GM12891 (cell line): ENCODE data around the gene RUNDC1.
A peak's percentile ranks its signal among the peaks of the same experiment; 100 is the strongest.
"Not testable (repeated sequence)": the region's sequence is repeated elsewhere in the genome, so short reads cannot be mapped to it uniquely, and the experiment has no call there.

Experiments used
- DNase-seq: peaks from one replicate; pipeline ENCODE4 v3.0.0; 2011; ENCODE audit warnings: low spot score; ENCODE audit not compliant: insufficient read length
- FAIRE-seq: peaks from 2 replicates; lab custom pipeline; 2011; peaks lifted over from hg19 to GRCh38; lab: Jason Lieb, UNC
- PAX5 ChIP-seq: IDR thresholded peaks from 2 replicates; pipeline ENCODE4 v1.6.1; 2011; ENCODE audit warnings: low read length, moderate library complexity, mild to moderate bottlenecking; ENCODE audit not compliant: insufficient read depth, severe bottlenecking
- POLR2A ChIP-seq: IDR thresholded peaks from 2 replicates; pipeline ENCODE4 v1.6.1; 2011; ENCODE audit warnings: low read depth, low read length, control low read depth
- POLR2AphosphoS5 ChIP-seq: IDR thresholded peaks from 2 replicates; pipeline ENCODE4 v1.6.1; 2011; ENCODE audit warnings: low read depth, low read length, control low read depth
- POU2F2 ChIP-seq: IDR thresholded peaks from 2 replicates; pipeline ENCODE4 v1.6.1; 2011; ENCODE audit warnings: low read depth, mild to moderate bottlenecking, control low read depth, low read length, moderate library complexity
- SPI1 ChIP-seq: IDR thresholded peaks from 2 replicates; pipeline ENCODE4 v1.6.1; 2011; ENCODE audit warnings: low read depth, low read length, control low read depth
- TAF1 ChIP-seq: IDR thresholded peaks from 2 replicates; pipeline ENCODE4 v1.6.1; 2011; ENCODE audit warnings: low read depth, low read length, control low read depth

The RUNDC1 gene

GRCh38 chr17:42971589-42971988 lies 8.8 kb upstream of the RUNDC1 start:
- no peak for FAIRE-seq
- TF ChIP-seq TAF1, result no peak
- no peak for TF ChIP-seq POLR2AphosphoS5
- TF ChIP-seq POU2F2, result no peak
- TF ChIP-seq PAX5, result no peak
- no peak for TF ChIP-seq SPI1
- TF ChIP-seq POLR2A, result no peak
- no peak for DNase-seq

- FAIRE-seq, DNase-seq: not testable (repeated sequence)
Observed at GRCh38 chr17:42973323-42973722, 7.0 kb upstream of the RUNDC1 start.

GRCh38 chr17:42975265-42975664 lies 5.1 kb upstream of the RUNDC1 start:
- FAIRE-seq (no peak), DNase-seq (no peak)
- TF ChIP-seq PAX5, result no peak
- TF ChIP-seq SPI1, result no peak
- no peak for TF ChIP-seq TAF1
- no peak for TF ChIP-seq POLR2A
- TF ChIP-seq POLR2AphosphoS5, result no peak
- no peak for TF ChIP-seq POU2F2

- FAIRE-seq, DNase-seq: not testable (repeated sequence)
Observed at GRCh38 chr17:42975701-42976100, 4.7 kb upstream of the RUNDC1 start.

GRCh38 chr17:42979511-42980273 lies 673 bp upstream of the RUNDC1 start, which contains the start of gene PTGES3L:
TSS of gene PTGES3L (minus strand) at chr17:42980080. CDS start at chr17:42980053, 27 bp downstream.
- DNase-seq (peak; percentile 43), FAIRE-seq (no peak)
- TF ChIP-seq POLR2A (no peak), SPI1 (no peak), POLR2AphosphoS5 (no peak), POU2F2 (no peak), PAX5 (no peak), TAF1 (no peak)

GRCh38 chr17:42980766-42981397 lies 517 bp downstream of the RUNDC1 start:
- peak; percentile 90 for FAIRE-seq
- DNase-seq, result peak; percentile 59
- TF ChIP-seq PAX5, result no peak
- TF ChIP-seq POLR2A, result peak; percentile 65
- TF ChIP-seq TAF1, result no peak
- peak; percentile 69 for TF ChIP-seq POLR2AphosphoS5
- no peak for TF ChIP-seq POU2F2
- TF ChIP-seq SPI1, result no peak

- TF ChIP-seq SPI1, result no peak
- TF ChIP-seq PAX5, result no peak
- TF ChIP-seq POLR2A, result no peak
- TF ChIP-seq POLR2AphosphoS5, result no peak
- TF ChIP-seq TAF1, result no peak
- TF ChIP-seq POU2F2, result no peak
- DNase-seq (no peak), FAIRE-seq (no peak)
Observed at GRCh38 chr17:42982266-42982665, 1.9 kb downstream of the RUNDC1 start.

GRCh38 chr17:42985225-42985624 lies 4.9 kb downstream of the RUNDC1 start:
- peak; percentile 48 for DNase-seq
- peak; percentile 16 for FAIRE-seq
- TF ChIP-seq TAF1 (no peak), POLR2AphosphoS5 (no peak), SPI1 (peak; percentile 99), PAX5 (peak; percentile 69), POLR2A (no peak), POU2F2 (no peak)

- FAIRE-seq (no peak), DNase-seq (no peak)
- TF ChIP-seq POU2F2 (no peak), POLR2A (no peak), TAF1 (no peak), POLR2AphosphoS5 (no peak), PAX5 (no peak), SPI1 (no peak)
Observed at GRCh38 chr17:42989141-42989540, 8.8 kb downstream of the RUNDC1 start.
